HG03280 (cell line): ENCODE measurements around the gene TFDP2.
"Not testable (repeated sequence)": the region's sequence is repeated elsewhere in the genome, so short reads cannot be mapped to it uniquely, and the experiment has no call there.

Source experiments
- ATAC-seq: cut with Tn5 transposase; IDR thresholded peaks from one replicate; pipeline ENCODE4 v1.9.1; 2021; ENCODE audit warnings: mild to moderate bottlenecking, moderate library complexity; ENCODE audit not compliant: unreplicated experiment

Gene TFDP2

GRCh38 chr3:141929341-141929995, 219.9 kb downstream of the TFDP2 start:
- ATAC-seq = no peak

GRCh38 chr3:141928631-141929270, 220.6 kb downstream of the TFDP2 start:
- ATAC-seq = no peak

GRCh38 chr3:141926929-141927328, 222.4 kb downstream of the TFDP2 start:
- ATAC-seq = no peak

GRCh38 chr3:141925677-141926076, 223.7 kb downstream of the TFDP2 start:
- ATAC-seq = not testable (repeated sequence)

- ATAC-seq = no peak
Measured at GRCh38 chr3:141921316-141921715, 228.0 kb downstream of the TFDP2 start.

- no peak for ATAC-seq
Measured at GRCh38 chr3:141920701-141921100, 228.6 kb downstream of the TFDP2 start.

GRCh38 chr3:141915766-141916165, 233.6 kb downstream of the TFDP2 start:
- ATAC-seq = no peak

- ATAC-seq = no peak
Measured at GRCh38 chr3:141915016-141915415, 234.3 kb downstream of the TFDP2 start.

GRCh38 chr3:141914311-141914710, 235.0 kb downstream of the TFDP2 start:
- ATAC-seq = no peak

- peak; percentile 64 for ATAC-seq
Measured at GRCh38 chr3:141913150-141913811, 236.1 kb downstream of the TFDP2 start.

- not testable (repeated sequence) for ATAC-seq
Measured at GRCh38 chr3:141909986-141910385, 239.4 kb downstream of the TFDP2 start.

- no peak for ATAC-seq
Measured at GRCh38 chr3:141909408-141909807, 239.9 kb downstream of the TFDP2 start.

GRCh38 chr3:141905129-141905528, 244.2 kb downstream of the TFDP2 start:
- ATAC-seq = no peak

- ATAC-seq = no peak
Measured at GRCh38 chr3:141904203-141904602, 245.1 kb downstream of the TFDP2 start.

- ATAC-seq = no peak
Measured at GRCh38 chr3:141901914-141902313, 247.4 kb downstream of the TFDP2 start.

GRCh38 chr3:141900343-141900742, 249.0 kb downstream of the TFDP2 start:
- ATAC-seq = no peak

GRCh38 chr3:141898908-141899307, 250.4 kb downstream of the TFDP2 start:
- ATAC-seq = no peak

GRCh38 chr3:141895731-141896130, 253.6 kb downstream of the TFDP2 start:
- ATAC-seq = no peak

GRCh38 chr3:141894524-141895176, 254.7 kb downstream of the TFDP2 start:
- no peak for ATAC-seq
